Panc1 (cell line): ENCODE data around the gene CATSPER4. TPM values are rescaled to one million over a fixed set of nuclear protein-coding genes. Genes with fewer than 3 reads are reported as not detected.

Source experiments
- ATAC-seq: fragments of 200-7000 bp; cut with Tn5 transposase; 2 replicates; pipeline ENCODE4 v1.9.1; 2020; ENCODE audit warnings: mild to moderate bottlenecking, moderate library complexity
- BruUV-seq: library from RNA; stranded (reverse); fragments of 400-500 nt; replicated peaks from 2 replicates; lab custom pipeline; 2021; lab: Mats Ljungman, UMichigan
- CTCF ChIA-PET: fragments of 300-600 bp; sonication (Branson Sonifier 250); formaldehyde crosslinking; loops from one replicate; lab custom pipeline; 2022; ENCODE audit warnings: antibody characterized with exemption; lab: Charles Lee
- POLR2A ChIA-PET: fragments of 300-600 bp; sonication (Branson Sonifier 250); formaldehyde crosslinking; loops from one replicate; lab custom pipeline; 2022; ENCODE audit warnings: antibody characterized with exemption; lab: Charles Lee
- DNase-seq: peaks from one replicate; pipeline ENCODE4 v3.0.0-alpha.2; 2010; ENCODE audit warnings: low read depth, low spot score
- H3K27ac ChIP-seq: 2 replicates; pipeline ENCODE4 v1.5.1; 2011; ENCODE audit warnings: mild to moderate bottlenecking, low read length, inconsistent platforms
- H3K27me3 ChIP-seq: fragments of 200-500 bp; sonication (Bioruptor generic); 2 replicates; pipeline ENCODE4 v1.6.0; 2014; ENCODE audit warnings: low read length, inconsistent platforms; ENCODE audit not compliant: control insufficient read depth, insufficient read depth
- H3K36me3 ChIP-seq: fragments of 200-500 bp; sonication (Bioruptor generic); 2 replicates; pipeline ENCODE4 v1.5.1; 2014; ENCODE audit warnings: inconsistent platforms, mild to moderate bottlenecking, low read length, moderate library complexity; ENCODE audit not compliant: control insufficient read depth, insufficient read depth
- H3K4me1 ChIP-seq: 2 replicates; pipeline ENCODE4 v1.5.1; 2011; ENCODE audit warnings: inconsistent platforms, mild to moderate bottlenecking, low read length, moderate library complexity; ENCODE audit not compliant: control insufficient read depth, insufficient read depth
- H3K4me3 ChIP-seq, 2 experiments: 2 replicates each; pipeline ENCODE4 v1.5.1; 2011 to 2012; ENCODE audit warnings: low read depth in 2 of 2, low read length in 2 of 2, mild to moderate bottlenecking in 2 of 2, inconsistent platforms in 1 of 2, moderate library complexity in 1 of 2
- H3K9me3 ChIP-seq: fragments of 200-500 bp; sonication (Bioruptor generic); 2 replicates; pipeline ENCODE4 v1.5.1; 2014; ENCODE audit warnings: low read depth, mild to moderate bottlenecking, inconsistent platforms, low read length, moderate library complexity; ENCODE audit not compliant: control insufficient read depth, insufficient read depth
- POLR2AphosphoS5 ChIP-seq: IDR thresholded peaks from 2 replicates; pipeline ENCODE4 v1.6.1; 2012; ENCODE audit warnings: mild to moderate bottlenecking, low read depth, low read length, moderate library complexity
- REST ChIP-seq, 2 experiments: IDR thresholded peaks; 2 replicates each; pipeline ENCODE4 v1.6.1; 2011 to 2012; ENCODE audit warnings: low read depth in 2 of 2, control low read depth in 1 of 2, low read length in 1 of 2, mild to moderate bottlenecking in 1 of 2, moderate library complexity in 1 of 2; ENCODE audit not compliant: insufficient read depth in 1 of 2
- SIN3A ChIP-seq: IDR thresholded peaks from 2 replicates; pipeline ENCODE4 v1.6.1; 2012; ENCODE audit warnings: low read depth, mild to moderate bottlenecking, low read length, moderate library complexity, borderline replicate concordance; ENCODE audit not compliant: insufficient read depth
- TCF7L2 ChIP-seq: IDR thresholded peaks from 2 replicates; pipeline ENCODE4 v1.6.1; 2011; ENCODE audit warnings: mild to moderate bottlenecking, low read depth, low read length, inconsistent platforms
- in situ Hi-C: cut with HindIII; loops from 2 replicates; pipeline ENCODE4 v1.10.0; 2016; ENCODE audit warnings: low sequenced_read_pairs, low pct_unique_long_range_greater_than_20kb
- intact Hi-C: fragments of 100-400 bp; cut with micrococcal nuclease; formaldehyde crosslinking; loops from one replicate; pipeline ENCODE4 v1.10.0; 2022; ENCODE audit not compliant: unreplicated experiment
- total RNA-seq: library from RNA; stranded (reverse); gene quantifications from one replicate; pipeline ENCODE4 v1.2.1, GENCODE V29; 2021; ENCODE audit not compliant: unreplicated experiment
- TF ChIP-seq, protein P1 (sequence below): fragments of 450-650 bp; IDR thresholded peaks from 2 replicates; pipeline ENCODE4 v1.5.1; 2017; ENCODE audit warnings: mild to moderate bottlenecking

Gene CATSPER4
- total RNA-seq, 1 experiment from 2014 or later: not detected

GRCh38 chr1:26181586-26182382, 8.6 kb upstream of the CATSPER4 start:
- in situ Hi-C loops: no loop called here
- no peaks in the 10 kb centered on the region for H3K27me3 ChIP-seq
- intact Hi-C loops: no loop called here
- no peak for TF ChIP-seq REST (IDR thresholded peaks at IDR 0.05; ENCODE audit: insufficient read depth in 1 of 2, low read depth in 2 of 2, low read length in 1 of 2)
- TF ChIP-seq, protein P1, sequence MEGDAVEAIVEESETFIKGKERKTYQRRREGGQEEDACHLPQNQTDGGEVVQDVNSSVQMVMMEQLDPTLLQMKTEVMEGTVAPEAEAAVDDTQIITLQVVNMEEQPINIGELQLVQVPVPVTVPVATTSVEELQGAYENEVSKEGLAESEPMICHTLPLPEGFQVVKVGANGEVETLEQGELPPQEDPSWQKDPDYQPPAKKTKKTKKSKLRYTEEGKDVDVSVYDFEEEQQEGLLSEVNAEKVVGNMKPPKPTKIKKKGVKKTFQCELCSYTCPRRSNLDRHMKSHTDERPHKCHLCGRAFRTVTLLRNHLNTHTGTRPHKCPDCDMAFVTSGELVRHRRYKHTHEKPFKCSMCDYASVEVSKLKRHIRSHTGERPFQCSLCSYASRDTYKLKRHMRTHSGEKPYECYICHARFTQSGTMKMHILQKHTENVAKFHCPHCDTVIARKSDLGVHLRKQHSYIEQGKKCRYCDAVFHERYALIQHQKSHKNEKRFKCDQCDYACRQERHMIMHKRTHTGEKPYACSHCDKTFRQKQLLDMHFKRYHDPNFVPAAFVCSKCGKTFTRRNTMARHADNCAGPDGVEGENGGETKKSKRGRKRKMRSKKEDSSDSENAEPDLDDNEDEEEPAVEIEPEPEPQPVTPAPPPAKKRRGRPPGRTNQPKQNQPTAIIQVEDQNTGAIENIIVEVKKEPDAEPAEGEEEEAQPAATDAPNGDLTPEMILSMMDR: no peak
- no peak for TF ChIP-seq POLR2AphosphoS5
- TF ChIP-seq TCF7L2: no peak
- no peak for TF ChIP-seq SIN3A
- H3K9me3 ChIP-seq: no peaks in the 10 kb centered on the region
- CTCF ChIA-PET: no interaction called here
- no peaks in the 10 kb centered on the region; the same call in 1 of the 2 replicates for H3K36me3 ChIP-seq
- DNase-seq (no peak), ATAC-seq (no peak)
- no TSS peak for BruUV-seq
- POLR2A ChIA-PET: no interaction called here
- no peaks in the 10 kb centered on the region; the same call in 1 of the 2 replicates for H3K4me1 ChIP-seq
- H3K4me3 ChIP-seq: no peak overlapping the region
- no peak overlapping the region for H3K27ac ChIP-seq

- CTCF ChIA-PET: no interaction called here
- POLR2A ChIA-PET: no interaction called here
Measured at GRCh38 chr1:26182383-26182696, 8.1 kb upstream of the CATSPER4 start.

More at GRCh38 chr1:26182383-26182696, 8.1 kb upstream of the CATSPER4 start:
- TF ChIP-seq REST (IDR thresholded peaks at IDR 0.05; ENCODE audit: insufficient read depth in 1 of 2, low read depth in 2 of 2, low read length in 1 of 2): no peak
- TF ChIP-seq, protein P1: no peak
- no peak for TF ChIP-seq POLR2AphosphoS5
- no peak for TF ChIP-seq SIN3A
- no peak for TF ChIP-seq TCF7L2
- Histone ChIP-seq H3K9me3 (no peaks in the 10 kb centered on the region), H3K36me3 (no peaks in the 10 kb centered on the region; the same call in 1 of the 2 replicates), H3K27ac (no peak overlapping the region), H3K4me1 (no peaks in the 10 kb centered on the region; the same call in 1 of the 2 replicates), H3K27me3 (no peaks in the 10 kb centered on the region), H3K4me3 (no peak overlapping the region)
- in situ Hi-C loops: no loop called here
- intact Hi-C loops: no loop called here
- ATAC-seq (no peak), DNase-seq (no peak)
- no TSS peak for BruUV-seq
